Endothelial cell of hepatic sinusoid (primary cell): ENCODE measurements around the gene ANKRD17.
"Not testable (repeated sequence)": the region's sequence is repeated elsewhere in the genome, so short reads cannot be mapped to it uniquely, and the experiment has no call there.

ENCODE experiments used
- in situ Hi-C: cut with HindIII; loops from 2 replicates; pipeline ENCODE4 v1.10.0; 2017; ENCODE audit warnings: low sequenced_read_pairs

ANKRD17 gene

GRCh38 chr4:73258686-73259570 is at the start of gene ANKRD17:
TSS of gene ANKRD17 (minus strand) at chr4:73258798. CDS start at chr4:73258668, 130 bp downstream.
- in situ Hi-C loops: no loop called here

- in situ Hi-C loops: no loop called here
Observed at GRCh38 chr4:73308286-73308685, 49.7 kb upstream of the ANKRD17 start.

GRCh38 chr4:73303711-73304110 is 45.1 kb upstream of the ANKRD17 start:
- in situ Hi-C loops: no loop called here

GRCh38 chr4:73299548-73300280 is 41.1 kb upstream of the ANKRD17 start:
- in situ Hi-C loops: no loop called here

- in situ Hi-C loops: not testable (repeated sequence)
Observed at GRCh38 chr4:73292661-73293060, 34.1 kb upstream of the ANKRD17 start.

GRCh38 chr4:73281982-73282381 is 23.4 kb upstream of the ANKRD17 start:
- in situ Hi-C loops: no loop called here

GRCh38 chr4:73281396-73281795 is 22.8 kb upstream of the ANKRD17 start:
- in situ Hi-C loops: no loop called here

- in situ Hi-C loops: no loop called here
Observed at GRCh38 chr4:73277201-73277600, 18.6 kb upstream of the ANKRD17 start.

- in situ Hi-C loops: no loop called here
Observed at GRCh38 chr4:73275318-73275654, 16.7 kb upstream of the ANKRD17 start.

GRCh38 chr4:73272816-73273215 is 14.2 kb upstream of the ANKRD17 start:
- in situ Hi-C loops: no loop called here

- in situ Hi-C loops: no loop called here
Observed at GRCh38 chr4:73267050-73267449, 8.5 kb upstream of the ANKRD17 start.

GRCh38 chr4:73259571-73260090 is 1.0 kb upstream of the ANKRD17 start:
- in situ Hi-C loops: no loop called here

GRCh38 chr4:73258436-73258685 is 237 bp downstream of the ANKRD17 start:
- in situ Hi-C loops: no loop called here

- in situ Hi-C loops: no loop called here
Observed at GRCh38 chr4:73257651-73258435, 755 bp downstream of the ANKRD17 start.

GRCh38 chr4:73257234-73257633 is 1.4 kb downstream of the ANKRD17 start:
- in situ Hi-C loops: no loop called here

GRCh38 chr4:73255847-73256246 is 2.8 kb downstream of the ANKRD17 start:
- in situ Hi-C loops: not testable (repeated sequence)

- in situ Hi-C loops: loop anchor here (5.0 kb wide), 1 partner anchor 105 kb away; no protein-coding TSS in a partner anchor
Observed at GRCh38 chr4:73252001-73252400, 6.6 kb downstream of the ANKRD17 start.

- in situ Hi-C loops: loop anchor here (5.0 kb wide), 1 partner anchor 104 kb away; no protein-coding TSS in a partner anchor
Observed at GRCh38 chr4:73251384-73251783, 7.2 kb downstream of the ANKRD17 start.

- in situ Hi-C loops: loop anchor here (5.0 kb wide), 1 partner anchor 103 kb away; no protein-coding TSS in a partner anchor
Observed at GRCh38 chr4:73250642-73251041, 8.0 kb downstream of the ANKRD17 start.

- in situ Hi-C loops: no loop called here
Observed at GRCh38 chr4:73248821-73249220, 9.8 kb downstream of the ANKRD17 start.

GRCh38 chr4:73248416-73248815 is 10.2 kb downstream of the ANKRD17 start:
- in situ Hi-C loops: no loop called here
